Stimulated activated naive CD8-positive, alpha-beta T cell treated with anti-CD3 and anti-CD28 coated beads, Interleukin-15, amount 100 ng/mL, for 72 hours (primary cell): Measurements from ENCODE around the gene CYP11A1.

Experiments used
- ATAC-seq: fragments of 150-1000 bp; cut with Tn5 transposase; 2 replicates; pipeline ENCODE4 v1.10.0; 2021; ENCODE audit warnings: mild to moderate bottlenecking, moderate library complexity
- DNase-seq, 2 donors: peaks; one replicate each; pipeline ENCODE4 v3.0.0; 2021 to 2022
- H3K27ac Mint-ChIP-seq, 2 donors: one replicate each; pipeline ENCODE4 v1.8.0; 2022; ENCODE audit warnings: mild to moderate bottlenecking in 2 of 2, mixed read lengths in 2 of 2, moderate library complexity in 2 of 2
- H3K27me3 Mint-ChIP-seq: one replicate; pipeline ENCODE4 v1.8.0; 2022; ENCODE audit warnings: mixed read lengths
- H3K4me1 Mint-ChIP-seq: one replicate; pipeline ENCODE4 v1.8.0; 2022; ENCODE audit warnings: mild to moderate bottlenecking, mixed read lengths
- H3K4me3 Mint-ChIP-seq, 2 donors: one replicate each; pipeline ENCODE4 v1.8.0; 2022; ENCODE audit warnings: mild to moderate bottlenecking in 2 of 2, mixed read lengths in 2 of 2, moderate library complexity in 1 of 2
- H3K9me3 Mint-ChIP-seq, 2 donors: one replicate each; pipeline ENCODE4 v1.8.0; 2022; ENCODE audit warnings: mixed read lengths in 2 of 2

The CYP11A1 gene

DNA sequence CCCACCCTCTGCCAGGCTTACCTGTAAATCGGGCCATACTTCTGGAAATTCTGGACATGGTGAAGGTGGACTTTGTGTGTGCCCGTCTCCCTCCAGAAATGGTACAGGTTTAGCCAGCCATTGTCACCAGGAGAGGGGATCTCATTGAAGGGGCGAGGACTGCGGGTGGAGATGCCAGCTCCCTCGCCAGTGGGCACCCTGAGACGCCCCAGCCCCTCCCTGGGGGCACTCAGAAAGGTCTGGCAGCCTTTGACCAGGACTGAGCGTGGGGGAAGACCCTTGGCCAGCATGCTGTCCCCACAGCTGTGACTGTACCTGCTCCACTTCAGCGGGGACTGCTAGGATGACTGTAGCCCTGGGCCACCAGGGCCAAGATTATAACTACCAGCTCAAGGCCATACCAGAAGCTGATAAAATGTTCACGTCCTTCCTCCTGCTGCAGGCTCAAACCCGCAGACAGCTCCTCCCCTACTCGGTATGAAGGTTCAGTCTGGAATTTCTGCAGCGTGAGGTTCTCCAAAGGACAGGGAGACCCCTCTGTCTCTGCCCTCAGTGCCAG is at the start of gene CYP11A1:
CYP11A1 (minus strand) TSS at position 351 of the 559 bp plus-strand sequence; CDS start at position 290, 61 bp downstream.
- DNase-seq (no peak), ATAC-seq (no peak)
- no peaks in the 10 kb centered on the region for H3K9me3 Mint-ChIP-seq
- peak within 1 kb of the TSS; percentile 45 to 48 for H3K4me3 Mint-ChIP-seq
- H3K27ac Mint-ChIP-seq = no peak within 1 kb of the TSS
- H3K4me1 Mint-ChIP-seq = peaks cover 20% of the 10 kb centered on the region
- peaks cover 65% of the 10 kb centered on the region for H3K27me3 Mint-ChIP-seq

DNA sequence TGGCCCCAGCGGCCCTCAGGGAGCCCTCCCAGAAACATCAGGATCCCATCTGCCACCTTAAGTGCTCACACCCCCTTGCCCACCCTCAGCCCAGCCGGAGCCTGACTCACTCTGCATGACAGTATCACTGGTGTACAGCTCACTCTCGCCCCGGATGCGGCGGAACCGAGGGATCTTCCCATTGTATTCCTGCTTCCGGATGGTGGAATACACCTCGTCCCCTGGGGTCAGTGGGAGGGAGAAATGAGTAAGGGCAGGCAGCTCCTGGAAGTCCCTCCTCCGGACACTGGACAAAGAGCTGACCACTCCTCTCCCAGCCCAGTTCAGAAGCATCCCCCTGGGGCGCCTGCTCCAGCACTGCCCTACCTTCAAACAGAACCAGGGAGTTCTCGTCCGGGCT is 49.8 kb upstream of the CYP11A1 start:
- DNase-seq = no peak
- Mint-ChIP-seq H3K27ac (peak overlapping the region; percentile 15 to 79), H3K4me1 (peaks cover 79% of the 10 kb centered on the region)

DNA sequence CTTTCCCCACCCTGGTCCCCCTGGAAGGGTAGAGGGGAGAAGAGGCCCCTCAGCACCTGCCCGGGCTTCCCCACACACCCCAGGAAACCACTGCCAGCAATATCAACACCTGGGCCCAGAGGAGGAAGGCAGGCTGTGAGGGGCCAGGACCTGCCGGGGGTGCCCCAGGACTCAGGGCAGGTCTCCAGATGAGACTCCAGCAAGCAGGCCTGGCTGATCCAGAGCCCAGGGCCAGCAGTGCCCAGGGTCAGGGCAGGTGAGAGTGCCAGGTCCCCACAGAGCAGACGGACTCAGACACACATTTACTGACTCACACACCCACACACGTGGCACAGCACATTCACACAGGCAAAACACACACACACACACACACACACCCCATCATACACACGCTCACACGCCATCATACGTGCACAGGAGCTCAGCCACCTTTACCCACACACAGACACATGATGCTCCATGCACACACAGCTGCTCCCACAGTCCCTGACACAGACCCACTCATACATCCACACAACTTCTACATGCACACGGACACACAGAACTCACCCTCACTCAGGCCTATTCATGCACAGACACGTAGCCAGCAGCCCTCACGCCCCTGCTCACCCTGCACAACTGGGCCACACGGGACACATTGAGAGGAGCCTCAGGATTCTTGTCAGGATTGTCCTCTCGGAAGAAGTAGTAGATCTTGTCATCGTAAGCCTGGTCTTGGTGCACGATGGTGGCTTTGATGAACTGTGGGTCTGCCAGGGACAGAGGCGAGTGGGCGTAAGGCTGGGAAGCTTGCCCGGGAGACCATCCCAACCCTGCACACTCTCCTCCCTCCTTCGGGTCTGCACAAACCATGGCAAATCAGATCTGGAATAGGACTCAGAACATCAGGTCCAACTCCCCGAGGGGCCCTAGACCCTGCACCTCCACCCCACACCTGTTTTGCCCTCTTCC is 48.8 kb upstream of the CYP11A1 start:
- no peak overlapping the region for H3K4me3 Mint-ChIP-seq
- ATAC-seq (no peak), DNase-seq (no peak)
- H3K4me1 Mint-ChIP-seq = peaks cover 70% of the 10 kb centered on the region
- peak overlapping the region; percentile 0 to 55 for H3K27ac Mint-ChIP-seq
- no peaks in the 10 kb centered on the region for H3K27me3 Mint-ChIP-seq
- no peaks in the 10 kb centered on the region for H3K9me3 Mint-ChIP-seq

More for the DNA sequence above, 49.8 kb upstream of the CYP11A1 start:
- no peak for ATAC-seq
- H3K27me3 Mint-ChIP-seq = no peaks in the 10 kb centered on the region
- H3K4me3 Mint-ChIP-seq = no peak overlapping the region
- H3K9me3 Mint-ChIP-seq = no peaks in the 10 kb centered on the region

GRCh38 chr15:74414603-74415338 is 47.3 kb upstream of the CYP11A1 start:
- Mint-ChIP-seq H3K9me3 (no peaks in the 10 kb centered on the region), H3K27me3 (no peaks in the 10 kb centered on the region)

GRCh38 chr15:74414081-74414580 is 46.7 kb upstream of the CYP11A1 start:
- DNase-seq (no peak), ATAC-seq (no peak)
- Mint-ChIP-seq H3K9me3 (no peaks in the 10 kb centered on the region), H3K27ac (peak overlapping the region in 1 of 2 donors; percentile 67), H3K27me3 (no peaks in the 10 kb centered on the region), H3K4me3 (no peak overlapping the region), H3K4me1 (peaks cover 49% of the 10 kb centered on the region)

More at GRCh38 chr15:74414603-74415338, 47.3 kb upstream of the CYP11A1 start:
- Mint-ChIP-seq H3K4me3 (no peak overlapping the region), H3K27ac (no peak overlapping the region), H3K4me1 (peaks cover 55% of the 10 kb centered on the region)
- ATAC-seq (no peak), DNase-seq (no peak)

- Mint-ChIP-seq H3K27me3 (no peaks in the 10 kb centered on the region), H3K9me3 (no peaks in the 10 kb centered on the region), H3K4me1 (peaks cover 49% of the 10 kb centered on the region), H3K27ac (peak overlapping the region; percentile 51 to 75), H3K4me3 (no peak overlapping the region)
- no peak for ATAC-seq
- no peak for DNase-seq
Measured at GRCh38 chr15:74413350-74414080, 46.1 kb upstream of the CYP11A1 start.

GRCh38 chr15:74412159-74412558 is 44.7 kb upstream of the CYP11A1 start:
- Mint-ChIP-seq H3K9me3 (no peaks in the 10 kb centered on the region), H3K4me1 (peaks cover 48% of the 10 kb centered on the region), H3K27ac (no peak overlapping the region), H3K4me3 (no peak overlapping the region), H3K27me3 (no peaks in the 10 kb centered on the region)
- DNase-seq = no peak
- no peak for ATAC-seq

- Mint-ChIP-seq H3K4me1 (peaks cover 48% of the 10 kb centered on the region), H3K9me3 (no peaks in the 10 kb centered on the region), H3K4me3 (no peak overlapping the region), H3K27me3 (no peaks in the 10 kb centered on the region), H3K27ac (peak overlapping the region in 1 of 2 donors; percentile 79)
- no peak for ATAC-seq
- DNase-seq = no peak
Measured at GRCh38 chr15:74411686-74412085, 44.2 kb upstream of the CYP11A1 start.

- DNase-seq = no peak
- no peaks in the 10 kb centered on the region for H3K9me3 Mint-ChIP-seq
Measured at GRCh38 chr15:74410502-74410901, 43.1 kb upstream of the CYP11A1 start.

GRCh38 chr15:74409225-74409624 is 41.8 kb upstream of the CYP11A1 start:
- no peak overlapping the region for H3K27ac Mint-ChIP-seq

More at GRCh38 chr15:74410502-74410901, 43.1 kb upstream of the CYP11A1 start:
- Mint-ChIP-seq H3K27ac (no peak overlapping the region), H3K4me3 (no peak overlapping the region), H3K4me1 (peaks cover 48% of the 10 kb centered on the region), H3K27me3 (no peaks in the 10 kb centered on the region)
- ATAC-seq = no peak

GRCh38 chr15:74408815-74409214 is 41.4 kb upstream of the CYP11A1 start:
- Mint-ChIP-seq H3K4me3 (no peak overlapping the region), H3K27me3 (no peaks in the 10 kb centered on the region), H3K4me1 (peaks cover 46% of the 10 kb centered on the region), H3K9me3 (no peaks in the 10 kb centered on the region), H3K27ac (no peak overlapping the region)
- DNase-seq (no peak), ATAC-seq (no peak)

More at GRCh38 chr15:74409225-74409624, 41.8 kb upstream of the CYP11A1 start:
- Mint-ChIP-seq H3K4me1 (peaks cover 46% of the 10 kb centered on the region), H3K4me3 (no peak overlapping the region), H3K9me3 (no peaks in the 10 kb centered on the region), H3K27me3 (no peaks in the 10 kb centered on the region)
- no peak for ATAC-seq
- no peak for DNase-seq

DNA sequence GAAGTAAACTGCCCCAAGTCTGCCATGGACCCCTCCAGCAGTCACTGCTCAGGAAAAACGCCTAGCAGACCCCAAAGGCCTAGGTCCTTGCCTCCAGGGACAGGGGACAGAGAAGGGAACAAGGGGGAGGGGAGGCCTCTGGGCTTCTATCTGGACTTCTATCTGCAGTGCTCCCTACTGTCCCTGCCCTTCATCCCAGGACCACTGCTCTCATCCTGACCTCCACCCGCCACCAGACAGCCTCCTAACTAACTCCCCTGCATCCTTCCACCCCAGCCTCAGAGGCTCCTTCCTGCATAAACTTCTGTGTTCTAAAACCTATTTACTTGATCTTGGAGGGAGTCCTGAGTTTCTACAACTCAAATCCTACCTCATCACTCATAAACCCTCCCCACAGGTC is 40.9 kb upstream of the CYP11A1 start:
- Mint-ChIP-seq H3K9me3 (no peaks in the 10 kb centered on the region), H3K27ac (peak overlapping the region in 1 of 2 donors; percentile 42), H3K27me3 (no peaks in the 10 kb centered on the region), H3K4me3 (no peak overlapping the region), H3K4me1 (peaks cover 49% of the 10 kb centered on the region)
- DNase-seq (no peak), ATAC-seq (peak; percentile 4)

GRCh38 chr15:74406992-74407705 is 39.7 kb upstream of the CYP11A1 start:
- H3K4me1 Mint-ChIP-seq = peaks cover 62% of the 10 kb centered on the region
- DNase-seq (no peak), ATAC-seq (no peak)
- peak overlapping the region; percentile 26 to 57 for H3K27ac Mint-ChIP-seq
- H3K9me3 Mint-ChIP-seq = no peaks in the 10 kb centered on the region
- H3K4me3 Mint-ChIP-seq = no peak overlapping the region
- no peaks in the 10 kb centered on the region for H3K27me3 Mint-ChIP-seq

DNA sequence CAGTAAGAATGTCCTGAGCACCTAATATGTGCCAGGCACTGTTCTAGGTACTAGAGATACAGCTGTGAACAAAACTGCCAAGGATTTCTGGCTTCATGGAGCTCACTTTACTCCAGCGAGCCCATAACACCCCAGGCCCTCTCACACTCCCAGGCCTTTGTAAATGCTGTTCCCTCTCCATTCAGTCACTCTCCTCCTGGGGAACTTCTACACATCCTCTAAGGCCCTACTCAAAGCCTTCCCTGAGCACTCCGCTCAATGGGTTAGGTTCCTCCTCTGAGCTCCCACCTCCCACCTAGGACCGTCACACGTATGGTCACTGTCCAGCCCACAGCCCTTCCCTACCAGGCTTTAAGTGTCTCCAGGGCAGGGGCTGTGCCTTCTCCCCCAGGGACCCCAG is 39.1 kb upstream of the CYP11A1 start:
- H3K4me3 Mint-ChIP-seq = no peak overlapping the region
- ATAC-seq (no peak), DNase-seq (no peak)
- peak overlapping the region; percentile 1 to 57 for H3K27ac Mint-ChIP-seq
- peaks cover 68% of the 10 kb centered on the region for H3K4me1 Mint-ChIP-seq
- H3K9me3 Mint-ChIP-seq = no peaks in the 10 kb centered on the region
- no peaks in the 10 kb centered on the region for H3K27me3 Mint-ChIP-seq
